HuH-7.5 (cell line): ENCODE data around the gene CLEC16A.
A peak's percentile ranks its signal among the peaks of the same experiment; 100 is the strongest.
"Not testable (repeated sequence)": the region's sequence is repeated elsewhere in the genome, so short reads cannot be mapped to it uniquely, and the experiment has no call there.

Experiments used
- DNase-seq: peaks from one replicate; pipeline ENCODE4 v3.0.0; 2011; ENCODE audit warnings: low spot score

The CLEC16A gene

DNA sequence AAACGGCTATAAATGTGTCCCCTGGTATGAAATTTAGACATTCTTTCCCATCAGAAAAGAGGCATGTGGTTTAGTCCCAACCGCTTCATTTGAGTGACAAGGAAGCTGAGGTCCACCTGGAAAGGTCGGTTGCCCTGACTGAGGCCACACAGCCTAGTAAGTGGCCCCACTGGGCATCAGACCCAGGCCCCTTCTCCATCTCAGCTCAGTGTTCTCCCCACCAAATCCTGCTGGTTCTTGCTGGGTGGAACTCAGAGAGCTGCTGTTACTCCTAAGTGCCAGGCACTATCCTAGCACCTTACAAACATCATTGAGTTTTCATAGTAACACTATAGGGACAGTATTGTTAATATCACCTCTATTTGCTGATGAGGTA, 158.1 kb downstream of the CLEC16A start:
- DNase-seq = no peak

DNA sequence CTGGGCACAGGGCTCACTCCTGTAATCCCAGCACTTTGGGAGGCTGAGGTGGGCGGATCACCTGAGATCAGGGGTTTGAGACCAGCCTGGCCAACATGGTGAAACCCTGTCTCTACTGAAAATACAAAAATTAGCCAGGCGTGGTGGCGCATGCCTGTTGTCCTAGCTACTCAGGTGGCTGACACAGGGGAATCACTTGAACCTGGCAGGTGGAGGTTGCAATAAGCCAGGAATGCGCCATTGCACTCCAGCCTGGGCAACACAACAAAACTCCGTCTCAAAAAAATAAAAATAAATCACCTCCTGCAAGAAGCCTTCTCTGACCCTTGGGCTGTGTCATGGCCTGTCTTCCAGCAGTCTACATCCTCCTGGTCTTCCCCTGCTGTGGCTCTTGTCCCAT, 158.9 kb downstream of the CLEC16A start:
- DNase-seq = not testable (repeated sequence)

DNA sequence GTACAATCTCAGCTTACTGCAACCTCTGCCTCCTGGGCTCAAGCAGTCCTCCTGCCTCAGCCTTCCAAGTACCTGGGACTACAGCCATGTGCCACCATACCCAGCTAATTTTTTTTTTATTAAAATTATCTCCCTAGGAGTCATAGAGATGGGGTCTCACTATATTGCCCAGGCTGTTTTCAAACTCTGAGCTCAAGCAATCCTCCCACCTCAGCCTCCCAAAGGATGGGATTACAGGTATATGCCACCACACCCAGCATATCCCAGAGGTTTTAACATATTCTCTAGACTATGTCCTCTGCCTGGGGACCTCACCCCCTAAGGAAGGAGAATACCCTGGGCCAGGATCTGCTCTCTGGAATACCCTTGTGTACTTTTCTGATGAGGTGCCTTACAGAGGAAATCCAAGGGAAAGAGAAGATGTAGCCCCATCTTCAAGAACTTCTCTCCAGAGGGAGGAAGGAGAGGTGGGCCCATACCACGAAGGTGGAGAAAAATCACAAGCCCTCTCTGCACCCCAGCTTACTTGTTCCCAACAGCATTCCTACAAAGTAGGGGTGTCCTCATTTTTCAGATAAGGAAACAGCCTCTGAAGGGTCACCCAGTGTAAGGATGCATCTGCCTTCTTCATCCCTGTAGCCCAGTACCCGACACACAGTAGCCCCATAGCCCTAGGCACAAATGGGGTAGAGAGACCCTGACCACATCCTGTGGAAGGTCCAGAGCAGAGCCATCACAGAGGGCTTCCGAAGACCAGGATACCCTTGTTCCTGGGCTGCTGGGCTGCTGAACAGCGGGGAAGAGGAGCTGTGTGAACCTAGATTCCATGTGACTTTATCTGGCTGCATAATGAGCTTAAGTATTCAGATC, 160.0 kb downstream of the CLEC16A start:
- DNase-seq = no peak

DNA sequence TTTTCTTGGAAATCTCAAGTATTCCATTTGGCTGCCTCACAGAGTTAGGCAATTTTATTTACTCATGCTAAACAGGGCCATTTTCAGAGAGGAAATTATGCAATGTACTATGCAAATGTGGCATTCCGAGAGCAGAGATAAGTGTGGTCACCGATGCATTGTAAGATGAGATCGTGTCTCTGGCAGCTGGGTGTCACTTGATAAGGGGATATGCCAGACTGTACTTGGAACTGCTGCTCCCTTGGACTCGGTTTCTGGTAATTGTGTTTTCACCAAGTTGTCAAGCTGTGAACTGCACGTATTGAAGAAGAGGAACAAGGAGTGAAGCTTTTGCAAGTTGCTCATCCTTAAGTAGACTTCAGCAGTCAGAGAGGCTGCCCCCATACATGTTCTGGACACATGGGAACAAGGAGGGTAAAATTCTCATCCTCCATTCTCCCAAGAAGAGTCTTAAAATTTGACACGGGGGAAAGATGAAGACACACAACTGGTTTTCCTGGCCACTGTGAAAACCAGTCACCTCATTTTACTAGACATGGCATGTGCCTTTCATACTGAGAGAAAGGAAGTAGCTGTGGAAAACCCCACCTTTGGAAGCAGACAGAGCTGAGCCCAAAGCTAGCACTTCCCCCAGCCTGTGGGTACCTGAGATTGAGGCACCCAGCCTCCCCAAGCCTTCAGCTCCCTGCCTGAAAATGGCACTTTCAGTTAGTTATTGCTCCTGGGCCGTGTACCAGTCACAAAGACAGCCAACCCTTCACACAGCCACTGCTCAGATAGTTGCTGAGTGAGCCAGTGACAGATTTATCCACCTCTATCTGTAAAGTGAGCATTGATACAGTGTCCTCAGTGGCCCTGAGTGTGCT, 160.9 kb downstream of the CLEC16A start:
- DNase-seq = peak; percentile 36

DNA sequence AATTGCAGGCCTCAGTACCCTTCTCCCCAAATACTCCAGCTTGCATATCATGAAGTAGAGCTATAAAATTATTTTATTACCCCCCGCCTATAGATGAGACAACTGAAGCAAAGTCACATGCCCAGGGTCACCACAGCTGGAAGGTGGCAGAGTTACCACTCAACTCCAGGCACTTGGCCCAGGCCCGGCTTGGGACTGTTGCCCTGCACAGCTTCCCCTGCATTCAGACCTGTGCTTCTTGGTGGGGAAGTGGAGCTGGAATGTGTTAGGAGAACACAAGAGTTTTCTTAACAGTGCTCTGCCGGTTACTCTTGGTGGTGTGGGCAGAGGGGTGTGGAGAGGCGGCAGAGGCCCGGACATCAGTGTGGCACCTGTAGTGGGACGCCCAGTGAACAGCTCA, 162.4 kb downstream of the CLEC16A start:
- no peak for DNase-seq

DNA sequence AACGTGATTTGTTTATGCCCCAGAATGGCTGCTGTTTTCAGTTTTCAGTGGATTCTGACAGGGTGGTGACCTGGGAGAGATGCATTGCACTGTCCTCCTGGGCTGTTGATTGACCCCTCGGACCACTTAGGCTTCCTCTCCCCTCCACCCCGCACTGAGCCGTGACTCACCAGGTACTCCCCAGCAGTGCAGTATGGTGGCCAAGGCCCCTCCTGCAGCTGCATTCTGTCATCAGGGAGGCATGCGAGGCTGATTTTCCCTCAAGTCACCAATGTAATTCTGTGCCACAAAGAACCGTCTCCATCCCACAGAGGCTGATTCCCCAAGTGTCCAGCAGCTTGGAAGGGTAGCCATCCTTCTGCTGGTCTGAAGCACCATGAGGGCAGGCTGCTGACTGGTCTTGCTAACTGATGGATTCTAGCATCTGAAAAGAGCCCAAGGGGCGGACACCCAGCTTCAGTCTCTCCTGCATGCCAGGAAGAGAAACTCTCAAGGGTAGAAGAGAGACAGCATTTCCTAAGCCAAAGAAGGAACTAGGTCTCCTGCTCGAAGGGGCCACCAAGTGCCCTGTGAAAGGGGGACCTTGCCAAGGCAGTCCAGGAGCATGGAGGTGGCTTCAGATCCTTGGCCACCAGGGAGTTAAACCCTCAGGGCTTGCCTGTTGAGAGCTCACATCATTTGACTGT, 163.6 kb downstream of the CLEC16A start:
- DNase-seq = no peak

DNA sequence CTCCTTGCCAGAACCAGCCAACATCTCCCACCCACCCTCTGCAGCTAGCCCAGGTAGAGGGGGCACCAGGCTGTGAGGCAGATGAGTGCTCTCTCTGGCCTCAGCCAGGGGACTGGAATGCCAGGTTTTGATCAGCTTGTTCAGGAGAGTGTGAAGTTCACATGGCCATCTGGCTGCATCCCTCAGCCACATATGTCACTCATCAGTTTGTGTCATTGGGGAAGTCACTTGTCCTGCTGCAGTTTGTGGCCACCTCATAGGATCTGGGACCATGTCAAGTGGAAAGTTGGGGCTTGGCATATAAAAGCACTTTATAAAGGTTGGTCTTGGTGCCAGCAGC, 164.1 kb downstream of the CLEC16A start:
- DNase-seq = no peak

DNA sequence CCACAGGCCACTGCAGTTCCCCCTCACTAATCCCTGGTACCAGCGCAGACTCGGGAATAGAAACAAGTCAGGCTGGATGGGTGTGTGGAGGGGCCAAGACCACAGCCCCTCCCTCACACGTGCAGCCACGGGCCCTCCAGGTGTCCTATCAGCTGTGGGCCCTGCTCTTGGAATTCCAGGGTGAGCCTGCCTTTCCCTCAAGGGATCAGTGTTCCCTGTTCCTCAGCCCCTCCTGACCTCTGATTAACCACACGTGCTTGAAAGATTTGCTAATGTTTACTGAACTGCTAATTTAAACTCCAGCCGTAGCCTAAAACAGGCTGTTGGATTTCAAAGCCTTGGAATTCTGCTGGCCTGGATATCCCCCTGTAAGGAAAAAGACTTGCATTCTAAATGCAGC, 165.2 kb downstream of the CLEC16A start:
- DNase-seq = no peak

DNA sequence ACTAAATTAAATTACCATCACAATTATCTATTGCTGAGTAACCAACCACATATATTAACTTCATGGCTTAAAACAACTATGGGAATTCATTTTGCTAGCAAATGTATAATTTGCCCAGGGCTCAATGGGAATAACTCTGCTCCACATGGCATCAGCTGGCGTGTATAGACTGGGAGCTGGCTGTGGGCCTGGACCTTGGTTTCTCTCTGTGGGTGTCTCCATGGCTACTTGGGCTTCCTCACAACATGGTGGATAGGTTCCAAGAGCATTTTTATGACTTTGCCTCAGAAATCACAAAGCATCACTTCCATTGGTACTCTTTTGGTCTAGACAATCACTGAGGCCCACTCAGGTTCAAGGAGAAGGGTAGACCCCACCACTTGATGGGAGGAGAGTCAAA, 166.8 kb downstream of the CLEC16A start:
- DNase-seq = no peak

DNA sequence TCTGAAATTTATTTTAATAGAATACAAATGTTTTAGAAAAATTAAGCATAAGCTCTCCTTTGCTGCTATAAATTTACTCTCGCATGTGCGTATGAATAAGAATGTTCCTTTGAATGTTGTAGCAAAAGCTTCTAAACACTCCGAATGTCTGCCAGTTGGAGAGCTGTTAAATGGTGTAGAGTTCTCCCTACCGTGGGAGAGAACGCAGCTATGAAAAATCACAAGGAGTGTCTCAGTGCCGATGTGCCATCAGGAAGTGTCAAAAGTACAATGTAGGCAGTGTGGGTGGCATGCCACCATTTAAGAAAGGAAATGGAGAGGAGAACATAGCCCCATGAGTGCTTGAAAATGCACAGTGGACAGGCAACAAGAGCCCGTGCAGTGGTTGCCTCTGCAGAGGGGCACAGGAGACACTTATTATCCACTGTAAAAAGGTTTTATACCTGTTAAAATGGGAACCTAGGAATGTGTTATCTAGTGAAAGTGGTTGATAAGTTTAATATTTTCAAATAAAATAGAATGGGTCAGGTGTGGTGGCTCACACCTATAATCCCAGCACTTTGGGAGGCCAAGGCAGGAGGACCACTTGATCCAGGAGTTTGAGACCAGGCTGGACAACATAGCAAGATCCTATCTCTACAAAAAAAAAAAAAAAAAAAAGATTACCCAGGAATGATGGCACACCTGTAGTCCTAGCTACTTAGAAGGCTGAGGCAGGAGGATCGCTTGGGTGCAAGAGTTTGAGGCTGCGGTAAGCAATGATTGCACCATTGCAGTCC, 167.7 kb downstream of the CLEC16A start:
- no peak for DNase-seq

DNA sequence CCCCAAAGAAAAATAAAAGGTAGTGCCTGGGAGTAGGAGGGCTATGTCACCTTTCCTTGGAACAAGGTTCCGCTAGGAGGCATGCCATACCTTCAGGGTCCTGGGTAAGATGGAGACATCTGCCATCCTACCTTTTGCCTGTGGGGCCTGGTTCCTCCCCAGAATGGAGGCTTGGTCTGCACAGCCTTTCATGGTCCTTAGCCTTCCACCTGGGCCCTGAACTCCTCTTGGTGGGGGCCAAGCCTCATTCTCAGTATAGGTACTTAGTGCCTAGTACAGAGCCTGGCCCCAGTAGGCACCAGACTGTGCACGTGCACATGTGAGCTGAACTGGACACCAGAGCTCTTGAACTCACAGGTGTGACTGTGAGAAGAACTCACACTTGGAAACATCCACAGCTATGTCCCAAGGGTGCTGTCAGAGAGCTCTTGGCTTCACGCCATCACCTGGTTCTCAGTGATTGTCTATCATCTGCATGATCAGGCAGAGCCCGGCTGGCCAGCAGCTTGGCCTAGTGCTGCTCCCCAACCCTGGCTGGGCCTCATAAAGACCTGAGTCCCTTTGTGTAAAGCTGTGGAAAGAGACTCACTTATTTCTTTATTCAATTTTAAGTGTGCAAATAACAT, 168.5 kb downstream of the CLEC16A start:
- no peak for DNase-seq

DNA sequence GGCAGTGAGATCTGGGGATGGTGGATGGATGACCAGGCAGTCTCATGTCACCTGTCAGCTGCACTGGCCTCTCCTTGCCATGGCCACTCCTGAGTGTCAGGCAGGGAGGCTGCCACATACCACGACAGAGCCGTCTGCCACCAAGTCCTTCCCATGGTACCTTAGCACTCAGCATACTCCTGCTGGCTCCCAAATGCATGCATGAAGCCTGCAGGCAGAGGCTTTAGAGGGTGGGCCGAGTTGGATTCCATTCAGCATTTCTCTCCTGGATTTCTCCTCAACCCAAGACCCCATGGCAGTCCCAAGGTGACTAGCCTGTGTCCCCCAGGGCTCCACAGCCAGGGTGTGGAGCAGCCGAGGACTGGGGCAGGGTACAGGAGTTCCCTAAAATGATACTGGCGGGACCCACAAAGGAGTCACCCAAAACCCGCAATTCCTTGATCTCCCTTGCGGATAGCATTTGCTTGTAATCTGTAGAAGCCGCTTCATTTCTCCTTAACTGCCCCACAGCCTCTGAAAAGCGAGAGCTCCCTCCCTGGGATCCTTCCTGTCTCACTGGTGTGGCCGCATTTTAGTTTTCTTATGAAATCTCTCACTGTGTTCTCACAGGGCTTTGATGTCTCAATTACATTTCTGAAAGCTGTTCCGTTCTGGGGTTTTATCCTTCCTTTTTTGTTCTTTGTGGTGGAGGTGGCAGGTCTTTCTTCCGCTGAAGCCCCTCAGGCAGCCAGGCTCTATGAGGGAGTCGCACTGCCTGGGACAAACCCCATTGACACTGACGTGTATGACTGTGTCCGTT, 170.2 kb downstream of the CLEC16A start:
- no peak for DNase-seq

DNA sequence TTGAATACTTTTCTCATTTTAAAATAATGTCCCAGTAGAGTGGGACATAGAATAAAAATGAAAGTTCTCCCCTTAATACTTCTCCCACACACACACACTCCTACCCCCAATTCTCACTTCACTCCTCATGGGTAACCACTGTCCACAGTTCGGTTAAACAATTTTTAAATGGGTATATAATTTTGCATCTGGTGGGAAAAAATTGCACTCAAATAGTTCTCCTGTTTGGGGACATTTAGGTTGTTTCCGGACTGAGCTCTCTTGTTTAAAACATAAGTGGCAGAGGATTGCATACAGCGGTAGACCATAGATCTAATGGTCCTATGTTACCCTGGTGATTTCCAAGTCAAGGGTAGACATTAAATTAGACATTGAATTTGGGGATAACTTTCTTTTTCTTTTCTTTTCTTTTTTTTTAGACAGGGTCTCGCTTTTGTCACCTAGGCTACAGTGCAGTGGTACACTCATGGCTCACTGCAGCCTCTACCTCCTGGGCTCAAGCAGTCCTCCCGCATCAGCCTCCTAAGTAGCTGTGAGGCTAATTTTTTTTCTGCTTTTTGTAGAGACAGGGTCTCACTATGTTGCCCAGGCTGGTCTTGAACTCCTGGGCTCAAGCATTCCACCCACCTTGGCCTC, 173.3 kb downstream of the CLEC16A start:
- no peak for DNase-seq

DNA sequence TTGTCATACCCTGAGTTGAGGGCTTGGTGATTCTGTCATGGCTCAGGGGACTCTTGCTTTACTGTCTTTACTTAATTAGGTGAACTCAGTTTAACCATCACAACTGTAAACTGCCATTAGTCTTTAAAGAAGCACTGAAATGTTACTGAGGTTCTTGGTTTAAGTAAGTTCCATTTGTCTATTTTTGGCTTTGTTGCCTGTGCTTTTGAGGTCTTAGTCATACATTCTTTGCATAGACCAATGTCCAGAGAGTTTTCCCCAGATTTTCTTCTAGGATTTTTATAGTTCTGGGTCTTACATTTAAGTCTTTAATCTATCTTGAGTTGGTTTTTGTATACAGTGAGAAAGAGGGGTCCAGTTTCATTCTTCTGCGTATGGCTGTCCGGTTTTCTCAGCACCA, 174.1 kb downstream of the CLEC16A start:
- DNase-seq = no peak

DNA sequence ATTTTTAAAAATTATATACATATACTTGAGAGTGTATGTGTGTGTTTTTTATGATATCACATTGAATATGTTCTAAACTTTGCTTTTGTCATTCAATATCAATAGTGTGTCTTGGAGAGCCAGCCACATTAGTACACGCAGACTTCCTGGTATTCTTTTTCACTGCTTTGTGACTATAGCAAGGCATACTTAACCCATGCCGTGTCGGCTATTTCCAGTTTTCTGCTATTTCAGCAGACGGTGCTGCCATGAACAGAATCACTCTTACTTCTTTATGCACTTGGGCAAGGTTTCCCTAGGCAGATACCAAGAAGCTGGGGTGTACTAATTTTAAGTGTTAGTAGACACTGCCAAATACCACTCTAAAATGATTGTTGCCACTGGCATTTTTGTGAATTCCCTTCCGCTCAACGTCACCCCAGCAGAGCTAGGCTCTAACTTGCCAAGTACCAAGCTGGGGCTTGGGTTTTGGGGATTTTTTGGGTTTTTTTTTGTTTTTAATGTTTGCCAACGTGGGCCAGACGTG, 176.8 kb downstream of the CLEC16A start:
- no peak for DNase-seq

DNA sequence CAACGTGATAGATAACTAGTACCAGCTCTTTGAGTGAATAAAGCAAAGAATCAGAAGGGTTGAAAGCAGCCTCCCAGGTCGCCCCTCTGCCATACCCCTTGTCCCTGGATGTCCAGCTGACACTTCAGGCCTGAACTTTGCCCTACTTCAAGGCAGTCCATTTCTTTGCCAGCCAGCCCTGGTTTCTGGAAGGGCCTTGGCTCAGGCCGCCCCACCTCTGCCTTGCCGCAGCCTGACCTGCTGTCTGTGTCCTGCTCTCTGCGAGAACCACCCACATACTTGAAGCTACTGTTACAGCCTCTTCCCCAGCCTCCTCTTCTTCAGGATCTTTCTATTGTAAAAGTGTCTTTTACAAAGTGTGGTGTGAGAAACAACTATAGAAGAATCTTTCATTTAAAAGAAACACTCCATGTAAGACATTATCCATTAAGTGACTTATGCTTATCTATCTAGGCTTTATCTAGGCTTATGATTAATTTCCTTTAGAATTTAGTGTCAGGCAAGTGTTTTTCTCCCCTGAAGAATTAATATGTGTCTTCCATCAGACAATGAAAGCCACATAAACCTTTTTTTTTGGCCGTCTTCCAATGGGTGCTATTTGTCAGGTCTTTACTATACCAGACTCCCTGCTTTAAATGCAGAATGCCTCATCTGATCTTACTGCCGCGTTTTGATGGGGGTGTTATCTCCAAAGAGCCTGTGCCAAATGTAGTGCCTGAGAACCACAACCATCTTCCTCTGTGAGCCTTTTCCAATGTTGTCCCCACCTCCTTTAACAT, 177.7 kb downstream of the CLEC16A start:
- DNase-seq = no peak

DNA sequence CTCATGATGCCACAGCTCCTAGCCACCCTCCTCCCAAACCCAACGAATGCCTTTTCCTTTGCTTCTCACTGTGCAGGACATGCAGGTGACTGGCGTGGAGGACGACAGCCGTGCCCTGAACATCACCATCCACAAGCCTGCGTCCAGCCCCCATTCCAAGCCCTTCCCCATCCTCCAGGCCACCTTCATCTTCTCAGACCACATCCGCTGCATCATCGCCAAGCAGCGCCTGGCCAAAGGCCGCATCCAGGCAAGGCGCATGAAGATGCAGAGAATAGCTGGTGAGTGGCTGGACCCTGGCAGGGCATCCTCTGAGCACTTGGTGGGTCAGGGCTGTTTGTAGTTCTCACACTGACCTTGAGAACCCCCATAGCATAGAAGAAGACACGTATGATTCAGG, 179.3 kb downstream of the CLEC16A start:
- DNase-seq = no peak

DNA sequence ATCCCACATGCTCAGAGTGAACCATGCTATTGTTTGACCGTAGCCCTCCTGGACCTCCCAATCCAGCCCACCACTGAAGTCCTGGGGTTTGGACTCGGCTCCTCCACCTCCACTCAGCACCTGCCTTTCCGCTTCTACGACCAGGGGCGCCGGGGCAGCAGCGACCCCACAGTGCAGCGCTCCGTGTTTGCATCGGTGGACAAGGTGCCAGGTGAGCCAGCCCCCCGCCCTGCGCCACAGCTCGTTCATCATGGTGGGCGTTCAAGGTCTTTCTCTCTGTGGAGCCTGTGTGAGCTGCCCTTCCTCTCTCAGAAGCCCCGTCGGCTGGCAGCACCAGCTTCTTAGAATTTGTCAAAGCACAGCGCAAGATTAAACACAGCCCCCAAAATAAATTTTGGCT, 181.6 kb downstream of the CLEC16A start:
- DNase-seq = no peak

DNA sequence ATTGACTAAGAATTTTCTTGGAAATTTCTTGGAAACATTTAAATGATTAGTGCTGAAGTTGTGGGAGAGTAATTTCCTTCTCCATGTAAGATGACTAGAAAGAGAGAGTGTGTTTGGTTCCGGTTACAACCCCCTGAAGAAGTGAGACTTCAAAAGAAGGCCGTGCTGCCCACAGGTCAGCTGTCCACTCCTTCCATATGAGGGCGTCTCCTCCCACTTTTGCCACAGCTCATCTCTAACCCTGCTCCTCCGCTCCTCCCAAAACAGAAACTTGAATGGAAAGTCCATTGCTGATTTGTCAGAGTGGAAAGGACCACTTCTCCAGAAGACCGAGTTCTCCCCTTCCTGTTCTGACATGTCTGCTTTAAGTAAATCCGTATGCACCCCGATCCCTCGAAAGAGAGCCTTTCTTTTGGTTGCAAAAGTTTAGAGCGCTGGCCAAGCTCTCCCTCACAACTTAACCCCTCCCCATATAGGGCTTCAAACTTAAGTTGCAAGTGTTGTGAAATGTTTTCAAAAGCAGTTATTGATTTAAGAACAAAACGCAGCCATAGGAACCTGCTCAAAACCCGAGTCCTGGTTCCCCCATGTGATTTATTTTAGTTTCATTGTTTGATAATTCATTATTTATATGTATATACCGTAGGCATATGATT, 182.2 kb downstream of the CLEC16A start:
- no peak for DNase-seq
